ENCODE data around the gene MDM4.
"Not testable (repeated sequence)": the region's sequence is repeated elsewhere in the genome, so short reads cannot be mapped to it uniquely, and the experiment has no call there.

MDM4 gene

GRCh38 chr1:204562075-204562990 lies 46.1 kb downstream of the MDM4 start:
- peak; percentile 67 for DNase-seq (ENCODE audit: low read depth, low spot score)

GRCh38 chr1:204563307-204563706 lies 47.1 kb downstream of the MDM4 start:
- no peak for DNase-seq (ENCODE audit: low read depth, low spot score)

- no peak for DNase-seq (ENCODE audit: low read depth, low spot score)
Measured at GRCh38 chr1:204563780-204564179, 47.6 kb downstream of the MDM4 start.

GRCh38 chr1:204564835-204565234 lies 48.6 kb downstream of the MDM4 start:
- DNase-seq (ENCODE audit: low read depth, low spot score) = peak; percentile 46

GRCh38 chr1:204565617-204566582 lies 49.7 kb downstream of the MDM4 start:
- peak; percentile 92 for DNase-seq (ENCODE audit: low read depth, low spot score)

GRCh38 chr1:204566583-204566955 lies 50.4 kb downstream of the MDM4 start:
- peak; percentile 82 for DNase-seq (ENCODE audit: low read depth, low spot score)

- no peak for DNase-seq (ENCODE audit: low read depth, low spot score)
Measured at GRCh38 chr1:204567071-204567470, 50.9 kb downstream of the MDM4 start.

- DNase-seq (ENCODE audit: low read depth, low spot score) = peak; percentile 63
Measured at GRCh38 chr1:204568576-204569315, 52.5 kb downstream of the MDM4 start.

- DNase-seq (ENCODE audit: low read depth, low spot score) = no peak
Measured at GRCh38 chr1:204569478-204569877, 53.3 kb downstream of the MDM4 start.

GRCh38 chr1:204570021-204570420 lies 53.8 kb downstream of the MDM4 start:
- DNase-seq (ENCODE audit: low read depth, low spot score) = not testable (repeated sequence)

- DNase-seq (ENCODE audit: low read depth, low spot score) = no peak
Measured at GRCh38 chr1:204571128-204571527, 54.9 kb downstream of the MDM4 start.

GRCh38 chr1:204571631-204572030 lies 55.4 kb downstream of the MDM4 start:
- no peak for DNase-seq (ENCODE audit: low read depth, low spot score)

- peak; percentile 78 for DNase-seq (ENCODE audit: low read depth, low spot score)
Measured at GRCh38 chr1:204572923-204573922, 57.0 kb downstream of the MDM4 start.

- DNase-seq (ENCODE audit: low read depth, low spot score) = peak; percentile 44
Measured at GRCh38 chr1:204574016-204574864, 58.0 kb downstream of the MDM4 start.

GRCh38 chr1:204574865-204575163 lies 58.6 kb downstream of the MDM4 start:
- DNase-seq (ENCODE audit: low read depth, low spot score) = no peak

- no peak for DNase-seq (ENCODE audit: low read depth, low spot score)
Measured at GRCh38 chr1:204575221-204576190, 59.3 kb downstream of the MDM4 start.

GRCh38 chr1:204576422-204576821 lies 60.2 kb downstream of the MDM4 start:
- peak; percentile 79 for DNase-seq (ENCODE audit: low read depth, low spot score)

GRCh38 chr1:204577794-204578478 lies 61.7 kb downstream of the MDM4 start:
- no peak for DNase-seq (ENCODE audit: low read depth, low spot score)
